RKO (cell line): ENCODE measurements around the gene UPP2.

Experiments used
- DNase-seq: peaks from one replicate; pipeline ENCODE4 v3.0.0-alpha.2; 2016; ENCODE audit warnings: low spot score

UPP2 gene

DNA sequence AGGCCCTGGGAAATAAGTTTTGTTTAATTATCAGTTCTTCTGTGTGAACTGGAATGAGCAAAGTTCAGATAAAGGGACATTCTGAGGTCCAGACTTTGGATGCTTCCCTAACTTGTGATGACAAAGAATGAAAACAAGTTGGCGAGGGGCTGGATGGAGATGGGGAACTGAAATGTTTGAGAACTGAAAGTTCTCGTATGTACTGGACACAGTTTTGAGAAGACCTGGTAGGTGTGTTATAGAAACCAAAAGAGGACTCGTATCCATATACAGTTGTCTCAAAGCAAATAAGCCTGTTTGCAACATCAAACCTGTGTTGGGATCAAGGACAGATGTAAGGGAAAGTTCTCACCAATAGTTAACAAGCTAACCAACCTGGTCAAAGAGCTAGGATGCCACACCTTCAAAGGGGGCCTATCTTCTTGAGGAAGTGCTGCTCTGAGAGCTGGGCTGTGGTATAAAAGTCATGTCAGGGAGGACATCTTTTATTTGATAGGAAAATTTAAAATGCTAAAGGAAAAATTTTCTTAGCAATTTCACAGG, at the start of gene UPP2:
Gene UPP2, plus strand, starts transcription at position 493 of the 543 bp plus-strand sequence. CDS start 188 bp downstream, outside the sequence.
- DNase-seq, result no peak

DNA sequence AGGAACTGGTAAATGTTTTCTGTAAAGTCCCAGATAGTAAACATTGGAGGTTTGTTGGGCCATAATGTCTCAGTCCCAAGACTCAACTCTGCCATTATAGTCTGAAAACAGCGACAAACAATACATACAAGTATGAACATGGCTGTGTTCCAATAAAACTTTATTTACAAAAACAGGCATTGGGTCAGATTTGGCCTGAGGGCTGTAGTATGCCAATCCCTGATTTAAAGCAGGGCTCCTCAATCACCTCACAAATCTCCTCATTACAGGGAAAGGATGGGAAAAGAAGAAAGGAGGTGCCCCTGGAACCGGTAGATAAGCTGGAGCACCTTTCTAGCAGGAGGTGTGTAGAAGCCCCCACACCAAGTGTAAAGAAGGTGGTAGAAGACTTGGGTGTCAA, 48.9 kb upstream of the UPP2 start:
- DNase-seq, result no peak

DNA sequence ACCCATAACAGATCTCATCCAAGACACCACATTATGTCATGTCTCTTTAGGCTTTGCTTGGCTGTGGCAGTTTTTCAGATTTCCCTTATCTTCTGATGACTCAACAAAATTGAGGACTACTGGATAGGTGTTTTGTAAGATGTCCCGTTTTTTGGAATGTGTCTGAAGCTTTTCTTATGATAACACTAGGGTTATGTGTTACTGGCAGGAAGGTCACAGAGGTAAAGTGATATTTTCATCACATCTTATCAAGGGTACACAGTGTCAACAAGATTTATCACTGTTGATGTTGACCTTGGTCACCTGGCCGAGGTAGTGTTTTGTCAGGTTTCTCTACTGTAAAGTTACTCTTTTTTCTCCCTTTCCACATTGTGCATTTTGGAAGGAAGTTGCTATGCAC, 44.8 kb upstream of the UPP2 start:
- DNase-seq, result no peak

DNA sequence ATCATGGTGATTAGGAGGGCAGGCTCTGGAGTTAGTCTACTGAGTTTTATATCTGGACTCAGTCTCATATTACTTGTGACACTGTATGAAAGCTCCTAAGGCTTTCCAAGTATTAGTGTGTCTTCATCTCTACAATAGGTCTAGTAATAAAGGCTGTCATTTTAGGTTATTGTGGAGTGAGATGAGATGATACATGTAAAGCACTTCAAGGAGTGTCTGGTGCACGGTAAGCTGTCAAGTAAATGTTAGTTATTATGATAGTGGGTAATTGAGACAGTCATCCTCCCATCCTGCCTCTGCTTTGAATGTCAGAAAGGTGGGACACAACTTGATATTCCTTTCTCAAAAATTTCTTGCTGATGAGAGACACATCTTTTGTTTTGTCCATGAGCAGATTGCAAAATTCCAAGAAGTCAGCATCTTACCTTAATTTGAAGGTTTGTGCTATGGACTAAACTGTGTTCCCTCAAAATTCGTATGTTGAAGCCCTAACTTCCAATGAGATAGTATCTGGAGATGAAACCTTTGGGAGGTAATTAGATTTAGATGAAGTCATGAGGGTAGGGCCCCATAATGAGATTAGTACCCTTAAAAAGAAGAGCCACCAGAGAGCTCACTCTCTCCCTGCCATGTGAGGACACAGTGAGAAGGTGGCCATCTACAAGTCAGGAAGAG, 41.4 kb upstream of the UPP2 start:
- no peak for DNase-seq

DNA sequence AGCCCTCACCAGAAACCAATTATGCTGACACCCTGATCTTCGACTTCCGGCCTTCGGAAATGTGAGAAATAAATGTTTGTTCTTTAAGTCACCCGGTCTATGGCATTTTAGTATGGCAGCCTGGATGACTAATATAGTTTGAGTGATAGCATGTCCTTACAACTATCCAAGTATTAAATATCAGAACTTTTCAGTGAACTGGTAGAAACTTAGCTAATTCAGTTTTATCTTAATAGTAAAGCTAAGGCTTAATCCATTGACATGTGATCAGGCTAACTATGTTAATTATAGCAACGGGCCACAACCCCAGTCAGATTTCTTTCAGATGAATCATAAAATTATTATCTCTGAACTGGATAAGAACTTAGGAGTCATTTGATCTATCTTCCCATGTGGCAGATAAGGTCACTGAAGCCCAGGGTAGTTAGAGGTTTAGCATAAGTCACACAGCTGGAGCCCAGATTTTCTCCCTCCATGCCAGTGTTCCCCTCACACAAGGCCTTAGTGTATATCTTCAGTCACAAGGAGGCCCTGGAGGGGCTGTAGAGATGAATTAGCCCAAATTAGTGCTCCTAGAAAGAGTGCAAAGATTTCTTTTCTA, 40.7 kb upstream of the UPP2 start:
- DNase-seq, result no peak

DNA sequence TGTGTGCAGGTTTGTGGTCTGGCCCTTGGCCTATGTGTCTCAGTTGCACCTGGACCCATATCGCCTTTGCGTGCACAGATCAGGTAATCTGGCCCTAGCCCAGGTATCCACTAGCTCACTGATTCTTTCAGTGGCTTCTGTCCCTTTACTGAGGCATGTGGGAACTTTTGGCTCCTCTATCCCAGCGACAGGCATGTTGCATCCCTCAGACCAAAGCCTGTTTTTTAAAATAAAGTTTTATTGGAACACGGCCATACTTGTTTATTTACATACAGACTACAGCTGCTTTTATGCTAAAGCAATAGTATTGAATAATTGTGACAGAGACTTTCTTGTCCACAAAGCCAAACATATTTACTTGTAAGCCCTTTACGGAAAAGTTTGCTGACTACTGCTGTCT, 39.9 kb upstream of the UPP2 start:
- no peak for DNase-seq

DNA sequence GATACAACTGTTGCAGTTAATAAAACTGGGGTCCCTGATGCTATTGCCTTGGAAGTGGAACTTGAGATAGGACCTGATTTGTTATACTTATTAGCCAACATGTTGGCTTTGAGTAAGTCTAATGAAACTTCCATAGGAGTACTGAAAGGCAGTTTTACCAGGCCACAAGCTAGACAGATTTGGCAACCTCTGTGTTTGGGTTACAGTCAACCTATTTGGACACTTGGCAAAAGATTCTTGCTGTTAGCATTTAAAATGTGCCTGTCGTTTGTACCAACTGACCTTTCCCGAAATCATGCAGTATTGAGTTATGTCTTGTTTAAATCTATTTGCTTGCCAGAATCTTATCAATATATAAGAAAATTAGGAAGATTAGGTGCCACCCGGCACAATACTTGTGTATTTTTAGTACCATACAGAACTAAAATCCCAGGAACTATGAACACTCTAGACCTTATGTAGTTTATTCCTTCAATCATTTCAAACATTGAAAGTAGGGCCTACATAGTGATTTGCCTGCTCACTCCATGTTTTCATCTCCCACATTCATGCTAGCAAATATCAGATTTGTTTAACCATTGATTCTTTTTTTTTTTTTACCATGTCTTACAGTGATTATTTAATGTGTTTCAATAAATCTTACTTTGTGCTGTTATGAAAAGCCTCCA, 35.5 kb upstream of the UPP2 start:
- no peak for DNase-seq

DNA sequence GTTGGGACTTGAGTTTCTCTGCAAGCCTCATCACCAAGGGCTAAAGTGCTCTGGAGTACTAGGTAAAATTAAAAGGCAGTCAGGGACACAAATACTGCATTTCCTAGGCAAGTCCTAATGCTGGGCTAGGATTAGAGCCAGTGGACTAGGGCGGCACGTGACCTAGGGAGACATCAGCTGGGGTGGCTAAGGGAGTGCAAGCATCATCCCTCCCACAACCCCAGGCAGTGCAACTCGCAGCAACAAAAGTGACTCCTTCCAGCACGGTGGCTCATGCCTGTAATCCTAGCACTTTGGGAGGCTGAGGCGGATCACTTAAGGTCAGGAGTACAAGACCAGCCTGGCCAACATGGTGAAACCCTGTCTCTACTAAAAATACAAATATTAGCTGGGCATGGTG, 30.7 kb upstream of the UPP2 start:
- DNase-seq, result no peak

DNA sequence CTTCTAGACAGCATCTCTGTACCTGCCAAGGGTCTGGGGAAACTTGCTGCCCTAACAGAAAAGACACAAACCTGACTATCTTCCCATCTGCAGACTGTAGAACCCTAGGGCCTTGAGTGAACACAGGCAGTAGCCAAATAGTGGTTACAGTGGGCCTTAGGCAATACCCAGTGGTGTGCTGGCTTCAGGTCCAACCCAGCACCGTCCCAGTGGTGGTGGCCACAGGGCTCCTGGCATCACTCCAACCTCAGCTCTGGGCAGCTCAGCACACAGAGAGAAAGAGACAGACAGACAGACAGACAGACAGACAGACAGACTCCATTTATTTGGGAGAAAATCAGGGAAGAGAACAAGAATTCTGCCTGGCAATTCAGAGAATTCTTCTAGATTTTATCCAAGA, 29.3 kb upstream of the UPP2 start:
- no peak for DNase-seq

DNA sequence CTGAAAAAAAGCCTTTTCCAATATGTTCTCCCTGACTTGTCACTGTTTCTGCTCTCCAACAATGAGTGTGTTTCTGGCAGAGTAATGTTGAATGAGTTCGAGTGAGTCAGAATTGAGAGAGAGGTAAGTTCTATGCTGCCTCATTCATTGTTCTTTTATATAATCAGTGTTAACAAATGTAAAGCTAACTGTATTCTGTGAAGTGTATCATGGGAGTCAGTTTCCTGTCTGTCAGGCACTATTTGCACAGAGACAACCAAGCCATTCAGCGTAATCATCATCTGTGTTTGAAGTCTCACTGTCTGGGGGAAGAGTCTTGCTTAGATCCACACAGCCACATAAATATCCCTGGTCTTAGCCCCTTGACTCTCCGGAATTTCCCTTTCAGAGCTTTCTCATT, 22.0 kb upstream of the UPP2 start:
- DNase-seq, result peak; percentile 70

DNA sequence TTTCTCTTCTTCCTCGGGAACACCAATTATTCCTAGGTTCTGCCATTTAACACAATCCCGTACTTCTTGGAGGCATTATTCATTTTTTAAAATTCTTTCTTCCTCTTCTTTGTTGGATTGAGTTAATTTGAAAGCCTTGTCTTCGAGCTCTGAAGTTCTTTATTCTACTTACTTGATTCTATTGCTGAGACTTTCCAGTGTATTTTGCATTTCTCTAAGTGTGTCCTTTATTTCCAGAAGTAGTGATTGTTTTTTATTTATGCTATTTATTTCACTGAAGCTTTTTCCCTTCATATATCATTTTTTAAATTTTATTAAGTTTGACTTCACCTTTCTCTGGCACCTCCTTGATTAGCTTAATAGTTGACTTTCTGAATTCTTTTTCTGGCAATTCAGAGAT, 13.6 kb upstream of the UPP2 start:
- no peak for DNase-seq

DNA sequence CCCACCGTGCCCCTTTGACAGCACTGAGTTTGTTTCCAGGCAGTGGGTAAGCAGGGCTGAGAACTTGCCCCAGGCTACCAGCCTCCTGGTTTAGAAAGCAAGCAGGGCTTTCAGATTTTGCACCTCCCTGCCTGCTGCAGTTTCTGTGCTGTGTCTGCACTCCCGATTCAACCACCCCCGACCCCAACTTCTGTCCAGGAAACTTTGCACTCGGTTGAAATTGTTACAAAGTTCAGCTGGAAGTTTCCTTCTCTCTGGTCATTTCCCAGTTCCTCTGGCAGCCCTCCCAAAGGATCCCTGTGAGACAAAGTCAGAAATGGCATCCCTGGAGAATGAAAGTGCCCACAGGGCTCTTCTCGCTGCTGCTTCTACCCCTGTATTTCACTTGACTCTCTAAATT, 12.4 kb upstream of the UPP2 start:
- no peak for DNase-seq

DNA sequence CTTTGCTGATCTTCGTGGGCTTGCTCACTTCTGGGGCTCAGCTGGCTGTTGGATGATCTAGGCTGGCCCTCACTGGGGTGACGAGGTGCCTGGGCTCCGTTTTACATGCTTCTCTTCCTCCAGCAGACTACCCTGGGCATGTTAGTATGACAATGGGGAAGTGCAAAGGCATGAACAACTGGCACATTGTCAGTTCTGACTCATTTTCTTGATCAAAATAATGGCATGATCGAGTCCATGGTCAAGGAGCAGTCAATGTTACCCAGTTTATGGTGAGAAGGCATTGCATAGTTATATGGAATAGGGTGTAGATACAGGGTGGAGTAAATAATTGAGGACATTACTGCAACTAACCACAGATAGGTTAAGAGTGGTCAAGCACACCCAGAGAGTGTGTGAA, 10.0 kb upstream of the UPP2 start:
- no peak for DNase-seq

DNA sequence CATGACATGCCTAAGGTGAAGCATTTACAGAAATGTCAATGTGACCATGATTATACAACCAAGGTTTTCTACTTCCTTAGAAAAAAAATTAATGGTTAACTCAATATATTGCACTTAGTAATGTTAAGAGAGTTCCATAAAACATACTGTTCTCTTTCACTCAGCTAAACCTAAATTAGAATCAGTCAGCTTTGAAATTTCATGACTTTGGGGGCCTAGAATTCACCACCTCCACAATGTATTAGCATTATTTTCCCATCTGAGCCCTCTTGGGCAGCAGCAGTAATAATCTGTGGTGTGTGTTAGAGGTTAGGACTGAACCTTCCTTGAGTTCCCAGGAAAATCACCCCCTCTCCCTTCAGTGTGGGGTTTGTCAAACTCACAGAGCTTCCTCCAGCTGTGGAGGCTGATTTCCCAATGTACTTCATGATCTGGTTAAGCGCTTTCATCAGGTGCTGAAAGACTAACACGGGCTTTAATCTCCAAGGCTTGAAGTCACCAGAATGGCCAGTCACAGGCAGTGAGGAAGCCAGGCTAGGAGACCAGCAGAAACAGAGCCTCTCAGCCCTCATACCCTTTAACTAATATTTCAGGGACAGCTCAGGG, 7.1 kb upstream of the UPP2 start:
- DNase-seq, result no peak

DNA sequence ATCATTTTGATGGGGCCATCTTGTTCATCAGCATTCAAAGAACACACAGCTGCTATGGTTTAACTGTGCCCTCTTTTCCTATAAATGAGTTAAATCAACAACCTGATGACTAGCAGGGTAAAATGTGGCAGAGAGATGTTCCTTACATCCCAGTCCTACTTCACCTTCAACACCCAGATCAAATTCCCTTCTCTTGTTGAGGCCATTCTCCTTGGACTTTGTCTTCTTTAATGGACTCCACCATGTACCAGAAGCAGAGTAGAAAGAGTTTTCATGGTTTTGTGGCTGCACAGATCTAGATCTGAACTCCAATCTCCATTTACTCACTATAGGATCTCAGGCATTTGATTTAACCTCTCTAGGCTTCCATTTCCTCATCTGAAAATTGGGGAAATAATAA, 6.4 kb upstream of the UPP2 start:
- no peak for DNase-seq

DNA sequence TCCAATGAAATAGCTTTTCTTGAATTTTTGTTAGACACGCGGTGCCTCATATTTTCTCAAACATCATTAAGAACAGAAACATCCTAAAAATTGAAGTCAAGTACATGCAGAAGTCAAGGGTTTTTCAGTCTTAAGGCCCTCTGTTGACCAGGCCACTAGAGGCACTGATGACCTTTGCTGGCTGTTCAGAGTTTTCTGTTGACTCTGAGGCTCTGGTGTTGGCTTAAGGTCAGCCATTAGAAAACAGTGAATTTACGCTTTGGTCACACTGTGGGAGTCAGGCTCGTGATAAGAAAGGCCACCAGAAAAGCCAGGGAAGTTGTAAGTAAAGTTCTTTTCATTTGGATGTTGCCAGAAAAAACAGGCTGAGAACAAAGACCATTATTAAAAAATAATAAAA, 5.8 kb upstream of the UPP2 start:
- DNase-seq, result no peak

DNA sequence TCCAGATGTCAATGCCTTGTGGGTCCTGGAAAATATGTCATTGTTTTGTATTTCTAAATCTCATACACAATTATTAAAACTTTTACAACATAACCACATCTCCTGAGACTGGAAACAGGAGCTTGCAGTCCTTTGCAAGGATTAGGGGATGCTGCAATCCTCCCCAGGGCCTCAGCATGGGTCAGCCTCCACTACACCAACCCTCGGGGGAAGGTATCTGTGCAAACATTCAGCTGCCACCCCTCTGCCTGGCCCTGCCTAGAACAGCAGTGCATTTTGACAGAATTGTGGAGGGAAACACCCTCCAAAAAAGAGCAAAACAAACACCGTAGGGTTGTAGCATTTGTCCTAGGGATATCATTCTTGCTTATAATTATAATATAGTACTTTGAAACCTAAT, 4.2 kb upstream of the UPP2 start:
- DNase-seq, result no peak

DNA sequence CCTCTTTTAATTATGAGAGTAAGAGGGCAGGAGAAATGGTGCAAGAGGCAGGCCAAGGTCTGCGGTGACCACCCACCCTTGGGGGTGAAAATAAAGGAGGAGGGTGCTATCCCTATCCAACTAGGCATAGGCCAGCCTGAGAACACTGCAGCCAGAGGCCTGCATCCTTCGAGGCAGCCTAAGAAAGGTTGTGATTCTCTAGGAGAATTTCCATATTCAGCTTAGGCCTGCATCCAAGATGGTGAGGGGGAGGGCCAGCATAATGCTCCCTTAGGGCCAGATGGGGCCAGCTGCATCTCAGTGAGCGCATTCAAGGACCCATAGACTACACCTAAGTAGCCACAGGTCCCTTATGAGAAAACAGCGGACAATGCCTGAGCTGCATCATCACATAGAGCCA, 3.5 kb upstream of the UPP2 start:
- no peak for DNase-seq

DNA sequence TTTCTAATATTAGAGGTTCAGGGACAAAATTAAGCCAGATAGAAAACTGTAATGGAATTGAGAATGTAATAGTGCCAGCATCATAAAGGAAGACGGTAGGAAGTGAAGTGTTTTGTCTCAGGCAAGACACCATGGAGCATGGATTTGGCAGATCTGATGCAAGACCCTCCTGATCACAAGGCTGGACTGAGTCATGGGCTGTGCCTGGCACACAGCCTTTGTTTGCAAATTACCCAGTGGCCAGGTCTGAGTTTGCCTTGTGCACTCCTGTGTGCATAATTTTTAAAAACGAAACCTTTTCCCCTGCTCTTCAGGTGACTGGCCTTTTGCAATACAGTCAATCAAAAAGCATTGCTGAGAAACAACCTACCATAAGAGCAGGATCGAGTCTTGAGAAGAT, 2.0 kb upstream of the UPP2 start:
- DNase-seq, result peak; percentile 21

DNA sequence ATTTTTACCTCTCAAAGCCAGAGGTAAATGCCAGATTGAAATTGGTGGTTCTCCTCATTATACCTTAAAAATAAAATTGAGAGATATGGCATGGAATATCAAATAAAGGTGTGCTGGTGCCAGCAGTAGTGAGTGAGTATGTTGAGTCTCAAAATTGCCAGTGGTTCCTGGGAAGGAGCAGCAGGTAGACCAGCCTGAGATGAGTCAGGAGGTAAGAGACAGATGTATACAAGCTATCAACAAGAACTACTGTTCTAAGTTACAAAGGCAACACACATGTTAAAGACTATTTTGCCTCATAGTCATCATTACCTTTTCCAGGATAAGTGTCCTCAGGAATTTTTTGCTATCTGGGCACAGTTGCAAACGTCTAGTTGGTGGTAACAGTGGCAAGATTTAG, 1.3 kb upstream of the UPP2 start:
- no peak for DNase-seq

DNA sequence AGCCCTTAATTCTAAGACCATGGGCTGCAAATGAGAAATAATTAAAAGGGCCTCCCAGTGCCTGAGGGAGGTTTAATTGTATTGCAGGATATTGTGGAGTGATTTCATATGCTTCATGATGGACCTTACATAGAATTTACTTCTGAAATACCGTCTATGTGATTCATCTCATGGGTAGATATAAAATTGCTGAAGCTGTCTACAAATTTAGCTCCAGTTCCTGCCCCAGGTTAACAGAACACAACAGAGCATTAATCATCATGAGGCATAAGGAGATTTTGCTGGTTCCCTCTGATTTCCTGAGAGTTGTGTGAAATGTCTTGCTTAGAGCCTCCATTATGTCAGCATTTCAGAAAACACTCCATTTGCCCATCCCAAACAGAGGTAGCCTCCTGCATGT, 770 bp downstream of the UPP2 start:
- DNase-seq, result no peak

DNA sequence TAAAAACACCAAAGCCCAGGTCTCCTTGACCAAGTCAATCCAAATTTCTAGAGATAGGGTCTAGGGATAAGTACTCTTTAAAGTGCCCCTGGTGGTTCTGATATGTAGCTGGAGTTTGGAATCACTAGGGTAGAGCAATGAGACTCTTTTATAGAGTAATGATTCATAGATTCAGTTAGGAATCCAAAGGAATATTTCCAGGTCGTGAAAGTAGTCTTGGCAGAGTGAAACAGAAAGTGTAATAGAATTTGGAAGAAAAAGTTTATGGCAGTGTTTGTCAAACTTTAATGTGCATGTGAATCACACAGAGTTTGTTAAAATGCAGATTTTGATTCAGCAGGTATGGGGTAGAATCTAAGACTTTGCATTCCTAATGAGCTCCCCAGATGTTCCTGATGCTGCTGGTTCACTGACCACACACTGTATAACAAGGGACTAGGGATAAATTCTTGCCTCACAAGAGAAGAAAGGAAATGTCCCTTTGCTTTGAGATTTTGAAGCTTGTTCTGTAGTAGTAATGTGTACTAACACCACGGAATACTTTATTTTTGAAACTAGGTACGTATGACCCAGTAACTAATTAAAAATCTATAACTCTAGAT, 1.8 kb downstream of the UPP2 start:
- DNase-seq, result no peak

DNA sequence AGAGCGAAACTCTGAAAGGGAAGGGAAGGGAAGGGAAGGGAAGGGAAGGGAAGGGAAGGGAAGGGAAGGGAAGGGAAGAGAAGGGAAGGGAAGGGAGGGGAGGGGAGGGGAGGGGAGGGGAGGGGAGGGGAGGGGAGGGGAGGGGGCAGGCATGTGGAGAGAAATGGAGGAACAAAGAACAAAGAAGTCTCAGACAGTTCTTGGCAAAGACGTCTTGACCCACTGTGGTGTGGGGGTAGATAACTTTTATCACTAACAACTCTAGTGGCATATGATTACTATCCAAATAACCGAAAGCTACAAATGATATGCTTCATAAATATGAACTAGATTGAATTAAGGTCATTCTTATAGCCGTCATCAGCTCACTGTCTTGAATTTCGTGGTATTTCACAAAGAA, 3.2 kb downstream of the UPP2 start:
- no peak for DNase-seq
